ENCODE measurements around the gene ZC3H6.

The ZC3H6 gene

DNA sequence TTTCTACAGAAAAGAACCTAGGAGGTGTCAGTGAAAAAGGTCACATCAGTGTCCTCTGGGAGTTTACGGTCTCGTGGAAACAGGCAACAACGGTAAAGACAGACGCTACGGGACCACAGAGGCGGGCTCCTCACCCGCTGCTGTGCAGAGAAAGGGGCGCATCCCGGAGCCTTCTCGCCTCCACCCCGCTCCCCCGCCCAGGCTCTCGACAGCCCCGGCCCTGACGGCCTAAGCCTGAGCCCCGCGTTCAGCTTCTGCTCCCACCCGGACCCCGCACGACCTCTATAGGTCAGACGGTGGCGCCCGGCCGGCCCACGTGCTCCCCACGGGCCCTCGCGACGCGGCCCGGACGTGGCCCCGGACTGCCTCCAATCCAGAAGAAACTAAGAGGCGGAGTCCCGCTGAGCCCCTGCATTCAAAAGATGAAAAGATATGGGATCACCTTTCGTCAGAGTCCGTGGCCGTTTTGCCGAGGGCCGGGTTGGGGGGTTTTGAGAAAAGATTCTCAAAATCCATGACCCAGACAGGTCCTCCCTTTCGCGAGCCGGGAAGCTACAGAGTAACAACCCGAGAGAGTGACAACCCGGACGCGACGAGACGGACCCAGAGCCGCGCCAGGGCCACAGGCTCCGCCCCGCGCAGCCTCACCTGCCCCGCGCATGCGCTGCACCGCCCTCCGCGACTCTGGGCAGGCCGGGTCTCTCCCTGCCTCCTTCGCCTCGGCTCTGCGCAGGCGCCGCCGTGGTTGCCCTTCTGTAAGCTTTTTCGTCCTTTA lies 20.7 kb upstream of the ZC3H6 start, which contains the start of gene ZC3H8:
Gene ZC3H8 (minus strand): TSS at position 577 of the 775 bp plus-strand sequence. CDS start 61 bp downstream, at position 516.
- Histone ChIP-seq H3K9ac (ENCODE audit: low read depth, low read length, poor library complexity, severe bottlenecking) (peak within 1 kb of the TSS; percentile 86), H3K4me1 (ENCODE audit: insufficient read depth, low read length, poor library complexity, severe bottlenecking) (peaks cover 43% of the 10 kb centered on the region), H3K4me3 (ENCODE audit: low read length, poor library complexity, severe bottlenecking) (peak within 1 kb of the TSS; percentile 89), H3K27me3 (ENCODE audit: insufficient read depth, low read length, poor library complexity, severe bottlenecking) (no peaks in the 10 kb centered on the region), H3K4me2 (ENCODE audit: low read depth, low read length, poor library complexity, severe bottlenecking) (peak within 1 kb of the TSS; percentile 78), H2AFZ (ENCODE audit: low read length) (peak within 1 kb of the TSS; percentile 94), H3K9me2 (replicated peaks; ENCODE audit: low read depth, low read length) (no peaks in the 10 kb centered on the region), H3K36me3 (ENCODE audit: insufficient read depth, low read length) (no peaks in the 10 kb centered on the region), H3K79me2 (ENCODE audit: insufficient read depth, low read length) (peaks cover 40% of the 10 kb centered on the region), H3K9me3 (ENCODE audit: insufficient read depth, low read depth, low read length) (no peaks in the 10 kb centered on the region), H4K20me1 (ENCODE audit: insufficient read depth, low read length, poor library complexity, severe bottlenecking) (no peaks in the 10 kb centered on the region), H3F3A (ENCODE audit: low read depth) (no peaks in the 10 kb centered on the region)
- no peak for TF ChIP-seq EZH2phosphoT487 (IDR thresholded peaks at IDR 0.05; ENCODE audit: borderline replicate concordance)
- TF ChIP-seq, protein P1, sequence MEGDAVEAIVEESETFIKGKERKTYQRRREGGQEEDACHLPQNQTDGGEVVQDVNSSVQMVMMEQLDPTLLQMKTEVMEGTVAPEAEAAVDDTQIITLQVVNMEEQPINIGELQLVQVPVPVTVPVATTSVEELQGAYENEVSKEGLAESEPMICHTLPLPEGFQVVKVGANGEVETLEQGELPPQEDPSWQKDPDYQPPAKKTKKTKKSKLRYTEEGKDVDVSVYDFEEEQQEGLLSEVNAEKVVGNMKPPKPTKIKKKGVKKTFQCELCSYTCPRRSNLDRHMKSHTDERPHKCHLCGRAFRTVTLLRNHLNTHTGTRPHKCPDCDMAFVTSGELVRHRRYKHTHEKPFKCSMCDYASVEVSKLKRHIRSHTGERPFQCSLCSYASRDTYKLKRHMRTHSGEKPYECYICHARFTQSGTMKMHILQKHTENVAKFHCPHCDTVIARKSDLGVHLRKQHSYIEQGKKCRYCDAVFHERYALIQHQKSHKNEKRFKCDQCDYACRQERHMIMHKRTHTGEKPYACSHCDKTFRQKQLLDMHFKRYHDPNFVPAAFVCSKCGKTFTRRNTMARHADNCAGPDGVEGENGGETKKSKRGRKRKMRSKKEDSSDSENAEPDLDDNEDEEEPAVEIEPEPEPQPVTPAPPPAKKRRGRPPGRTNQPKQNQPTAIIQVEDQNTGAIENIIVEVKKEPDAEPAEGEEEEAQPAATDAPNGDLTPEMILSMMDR (conservative IDR thresholded peaks at IDR 0.05; ENCODE audit: low read length), result peak; percentile 24; the same call in 1 of the 2 replicates

DNA sequence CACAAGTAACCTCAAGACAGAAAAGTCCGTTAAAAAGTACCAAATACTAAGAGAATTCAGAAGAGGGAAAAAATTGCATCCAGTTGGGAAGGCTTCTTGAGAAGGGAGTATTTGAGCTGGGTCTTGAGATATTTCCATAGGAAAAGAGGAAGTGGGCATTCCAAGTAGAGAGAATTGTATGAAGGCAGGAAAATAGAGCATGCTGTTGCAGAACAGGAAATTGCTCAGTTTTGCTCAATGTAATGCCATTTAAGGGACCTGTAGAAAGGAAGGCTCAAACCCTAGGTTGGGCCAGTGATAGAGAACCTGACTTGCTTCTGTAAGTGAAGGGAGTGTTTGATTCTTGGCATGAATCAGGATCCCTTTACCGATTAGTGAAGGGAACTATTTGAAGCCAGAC lies 19.5 kb upstream of the ZC3H6 start:
- TF ChIP-seq, protein P1 (conservative IDR thresholded peaks at IDR 0.05; ENCODE audit: low read length), result no peak
- TF ChIP-seq EZH2phosphoT487 (IDR thresholded peaks at IDR 0.05; ENCODE audit: borderline replicate concordance), result no peak
- no peak overlapping the region for H2AFZ ChIP-seq (ENCODE audit: low read length)
- H3K36me3 ChIP-seq (ENCODE audit: insufficient read depth, low read length), result no peaks in the 10 kb centered on the region
- H3K27me3 ChIP-seq (ENCODE audit: insufficient read depth, low read length, poor library complexity, severe bottlenecking), result no peaks in the 10 kb centered on the region
- H3K9me2 ChIP-seq (replicated peaks; ENCODE audit: low read depth, low read length), result no peaks in the 10 kb centered on the region
- peaks cover 30% of the 10 kb centered on the region for H3K79me2 ChIP-seq (ENCODE audit: insufficient read depth, low read length)
- no peaks in the 10 kb centered on the region for H3K9me3 ChIP-seq (ENCODE audit: insufficient read depth, low read depth, low read length)
- peak overlapping the region; percentile 78 for H3K4me2 ChIP-seq (ENCODE audit: low read depth, low read length, poor library complexity, severe bottlenecking)
- H3K4me3 ChIP-seq (ENCODE audit: low read length, poor library complexity, severe bottlenecking), result no peak overlapping the region
- H3F3A ChIP-seq (ENCODE audit: low read depth), result no peaks in the 10 kb centered on the region
- H3K9ac ChIP-seq (ENCODE audit: low read depth, low read length, poor library complexity, severe bottlenecking), result no peak overlapping the region
- peaks cover 39% of the 10 kb centered on the region for H3K4me1 ChIP-seq (ENCODE audit: insufficient read depth, low read length, poor library complexity, severe bottlenecking)
- H4K20me1 ChIP-seq (ENCODE audit: insufficient read depth, low read length, poor library complexity, severe bottlenecking), result no peaks in the 10 kb centered on the region

DNA sequence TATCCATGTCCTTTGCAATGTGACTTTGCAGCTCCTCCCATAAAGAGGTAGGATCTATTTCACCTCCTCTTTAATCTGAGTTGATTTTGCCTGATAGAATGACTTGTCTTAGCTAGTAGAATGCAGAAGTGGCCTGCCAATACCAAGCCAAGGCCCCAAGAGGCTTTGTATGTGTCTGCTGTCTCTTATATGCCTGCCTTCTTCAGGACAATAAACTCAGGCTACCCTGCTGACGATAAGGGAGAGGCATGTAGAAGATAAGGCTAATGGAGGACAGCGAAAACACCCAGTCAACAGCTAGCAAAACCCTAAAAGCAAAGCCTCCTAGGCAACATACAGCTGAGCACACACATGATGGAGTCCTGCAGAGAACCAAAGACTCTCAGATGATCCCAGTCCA lies 18.7 kb upstream of the ZC3H6 start:
- Histone ChIP-seq H2AFZ (ENCODE audit: low read length) (no peak overlapping the region), H3K27me3 (ENCODE audit: insufficient read depth, low read length, poor library complexity, severe bottlenecking) (no peaks in the 10 kb centered on the region)

More for the DNA sequence above, 18.7 kb upstream of the ZC3H6 start:
- H3K9me2 ChIP-seq (replicated peaks; ENCODE audit: low read depth, low read length), result no peaks in the 10 kb centered on the region
- no peak overlapping the region for H3K4me3 ChIP-seq (ENCODE audit: low read length, poor library complexity, severe bottlenecking)
- no peaks in the 10 kb centered on the region for H3F3A ChIP-seq (ENCODE audit: low read depth)
- H3K4me1 ChIP-seq (ENCODE audit: insufficient read depth, low read length, poor library complexity, severe bottlenecking), result peaks cover 31% of the 10 kb centered on the region
- H4K20me1 ChIP-seq (ENCODE audit: insufficient read depth, low read length, poor library complexity, severe bottlenecking), result no peaks in the 10 kb centered on the region
- H3K79me2 ChIP-seq (ENCODE audit: insufficient read depth, low read length), result peaks cover 23% of the 10 kb centered on the region
- H3K9ac ChIP-seq (ENCODE audit: low read depth, low read length, poor library complexity, severe bottlenecking), result no peak overlapping the region
- H3K36me3 ChIP-seq (ENCODE audit: insufficient read depth, low read length), result no peaks in the 10 kb centered on the region
- H3K4me2 ChIP-seq (ENCODE audit: low read depth, low read length, poor library complexity, severe bottlenecking), result no peak overlapping the region
- H3K9me3 ChIP-seq (ENCODE audit: insufficient read depth, low read depth, low read length), result no peaks in the 10 kb centered on the region
- TF ChIP-seq EZH2phosphoT487 (IDR thresholded peaks at IDR 0.05; ENCODE audit: borderline replicate concordance), result no peak
- TF ChIP-seq, protein P1 (conservative IDR thresholded peaks at IDR 0.05; ENCODE audit: low read length), result no peak
